ENCODE data around the gene TAS1R1.

DNA sequence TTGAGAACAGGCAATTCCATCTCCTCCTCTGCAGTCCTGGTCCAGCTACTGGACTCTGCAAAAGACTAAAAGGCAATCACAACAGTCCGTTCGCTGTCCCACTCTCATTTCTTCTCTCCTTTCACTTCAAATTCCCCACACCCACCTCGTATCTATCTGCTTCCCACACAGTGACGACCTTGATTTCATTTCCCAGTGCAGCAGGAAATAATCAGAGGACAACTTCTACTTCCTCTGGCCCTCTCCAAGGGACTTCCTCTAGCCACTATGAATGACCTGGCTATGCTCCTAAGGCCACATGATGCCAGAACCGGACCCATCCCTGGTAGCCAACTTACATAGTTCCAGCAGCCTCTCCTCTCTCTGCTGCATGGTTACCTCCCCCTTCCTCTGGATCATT, 8.8 kb upstream of the TAS1R1 start:
- TF ChIP-seq, protein P1, sequence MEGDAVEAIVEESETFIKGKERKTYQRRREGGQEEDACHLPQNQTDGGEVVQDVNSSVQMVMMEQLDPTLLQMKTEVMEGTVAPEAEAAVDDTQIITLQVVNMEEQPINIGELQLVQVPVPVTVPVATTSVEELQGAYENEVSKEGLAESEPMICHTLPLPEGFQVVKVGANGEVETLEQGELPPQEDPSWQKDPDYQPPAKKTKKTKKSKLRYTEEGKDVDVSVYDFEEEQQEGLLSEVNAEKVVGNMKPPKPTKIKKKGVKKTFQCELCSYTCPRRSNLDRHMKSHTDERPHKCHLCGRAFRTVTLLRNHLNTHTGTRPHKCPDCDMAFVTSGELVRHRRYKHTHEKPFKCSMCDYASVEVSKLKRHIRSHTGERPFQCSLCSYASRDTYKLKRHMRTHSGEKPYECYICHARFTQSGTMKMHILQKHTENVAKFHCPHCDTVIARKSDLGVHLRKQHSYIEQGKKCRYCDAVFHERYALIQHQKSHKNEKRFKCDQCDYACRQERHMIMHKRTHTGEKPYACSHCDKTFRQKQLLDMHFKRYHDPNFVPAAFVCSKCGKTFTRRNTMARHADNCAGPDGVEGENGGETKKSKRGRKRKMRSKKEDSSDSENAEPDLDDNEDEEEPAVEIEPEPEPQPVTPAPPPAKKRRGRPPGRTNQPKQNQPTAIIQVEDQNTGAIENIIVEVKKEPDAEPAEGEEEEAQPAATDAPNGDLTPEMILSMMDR (IDR thresholded peaks at IDR 0.05; ENCODE audit: low read depth, low read length), result no peak
- TF ChIP-seq MYC (IDR thresholded peaks at IDR 0.05; ENCODE audit: low read depth, low read length) (no peak), POLR2A (IDR thresholded peaks at IDR 0.05; ENCODE audit: extremely low read depth, insufficient read length) (no peak)

Measured in NB4 (cell line).